Parathyroid adenoma (tissue), 2 donors: Measurements from ENCODE around the gene PDIA6.

Source experiments
- H2AFZ ChIP-seq: fragments of 300-600 bp; sonication (generic); one replicate; pipeline ENCODE4 v1.7.0; 2017; ENCODE audit warnings: antibody characterized with exemption, mild to moderate bottlenecking
- H3K27ac ChIP-seq: fragments of 300-600 bp; sonication (generic); one replicate; pipeline ENCODE4 v1.7.0; 2017
- H3K27me3 ChIP-seq: fragments of 300-600 bp; sonication (generic); one replicate; pipeline ENCODE4 v1.7.0; 2017; ENCODE audit warnings: low read length; ENCODE audit not compliant: control insufficient read depth, insufficient read depth
- H3K36me3 ChIP-seq: fragments of 300-600 bp; sonication (generic); one replicate; pipeline ENCODE4 v1.7.0; 2017; ENCODE audit warnings: low read length; ENCODE audit not compliant: control insufficient read depth, insufficient read depth
- H3K4me1 ChIP-seq: fragments of 300-600 bp; sonication (generic); one replicate; pipeline ENCODE4 v1.7.0; 2017; ENCODE audit warnings: control low read depth
- H3K4me2 ChIP-seq: fragments of 300-600 bp; sonication (generic); one replicate; pipeline ENCODE4 v1.7.0; 2017; ENCODE audit warnings: low read length
- H3K4me3 ChIP-seq: fragments of 300-600 bp; sonication (generic); one replicate; pipeline ENCODE4 v1.7.0; 2017; ENCODE audit warnings: low read depth, low read length
- H3K79me2 ChIP-seq: fragments of 300-600 bp; sonication (generic); one replicate; pipeline ENCODE4 v1.7.0; 2017; ENCODE audit warnings: control low read depth
- H3K9ac ChIP-seq: fragments of 300-600 bp; sonication (generic); one replicate; pipeline ENCODE4 v1.7.0; 2017; ENCODE audit warnings: mild to moderate bottlenecking
- H3K9me3 ChIP-seq: fragments of 300-600 bp; sonication (generic); one replicate; pipeline ENCODE4 v1.7.0; 2017; ENCODE audit warnings: low read length; ENCODE audit not compliant: control insufficient read depth
- TF ChIP-seq, protein P1 (sequence below): fragments of 300-600 bp; sonication (generic); IDR thresholded peaks from one replicate; pipeline ENCODE4 v1.7.0; 2017; ENCODE audit warnings: antibody characterized with exemption, mild to moderate bottlenecking
- donor health status: primary hyperparathyroidism.

The PDIA6 gene

DNA sequence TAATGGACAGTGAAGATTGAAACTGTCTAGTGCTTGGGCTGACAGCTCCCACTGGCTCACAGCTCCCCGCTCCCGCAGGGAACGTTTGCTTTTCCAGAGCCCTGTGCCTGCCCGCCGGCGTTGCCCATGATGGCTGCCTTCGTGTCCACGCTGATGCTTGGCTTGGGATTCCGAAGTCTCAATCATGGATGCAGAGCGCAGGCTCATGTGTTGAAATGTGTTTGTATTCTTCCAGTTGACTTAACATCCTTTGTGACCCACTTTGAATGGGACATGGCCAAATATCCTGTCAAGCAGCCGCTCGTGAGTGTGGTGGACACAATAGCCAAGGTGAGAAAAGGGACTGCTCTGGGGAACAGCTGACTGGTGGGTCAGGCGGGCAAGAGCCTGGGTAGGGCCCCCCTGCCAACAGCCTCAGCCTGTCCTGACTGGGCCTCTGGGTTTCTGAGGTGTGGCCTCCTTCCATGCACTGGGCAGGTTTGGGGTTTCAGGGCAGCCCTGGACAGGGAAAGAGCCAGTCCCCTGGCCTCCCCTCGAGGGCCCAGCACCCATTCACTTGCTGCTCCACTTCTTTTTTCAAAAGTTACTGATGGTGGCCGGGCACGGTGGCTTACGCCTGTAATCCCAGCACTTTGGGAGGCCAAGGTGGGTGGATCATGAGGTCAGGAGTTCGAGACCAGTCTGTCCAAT lies 48.3 kb downstream of the PDIA6 start:
- no peaks in the 10 kb centered on the region for H3K79me2 ChIP-seq
- TF ChIP-seq, protein P1, sequence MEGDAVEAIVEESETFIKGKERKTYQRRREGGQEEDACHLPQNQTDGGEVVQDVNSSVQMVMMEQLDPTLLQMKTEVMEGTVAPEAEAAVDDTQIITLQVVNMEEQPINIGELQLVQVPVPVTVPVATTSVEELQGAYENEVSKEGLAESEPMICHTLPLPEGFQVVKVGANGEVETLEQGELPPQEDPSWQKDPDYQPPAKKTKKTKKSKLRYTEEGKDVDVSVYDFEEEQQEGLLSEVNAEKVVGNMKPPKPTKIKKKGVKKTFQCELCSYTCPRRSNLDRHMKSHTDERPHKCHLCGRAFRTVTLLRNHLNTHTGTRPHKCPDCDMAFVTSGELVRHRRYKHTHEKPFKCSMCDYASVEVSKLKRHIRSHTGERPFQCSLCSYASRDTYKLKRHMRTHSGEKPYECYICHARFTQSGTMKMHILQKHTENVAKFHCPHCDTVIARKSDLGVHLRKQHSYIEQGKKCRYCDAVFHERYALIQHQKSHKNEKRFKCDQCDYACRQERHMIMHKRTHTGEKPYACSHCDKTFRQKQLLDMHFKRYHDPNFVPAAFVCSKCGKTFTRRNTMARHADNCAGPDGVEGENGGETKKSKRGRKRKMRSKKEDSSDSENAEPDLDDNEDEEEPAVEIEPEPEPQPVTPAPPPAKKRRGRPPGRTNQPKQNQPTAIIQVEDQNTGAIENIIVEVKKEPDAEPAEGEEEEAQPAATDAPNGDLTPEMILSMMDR = no peak
- no peak overlapping the region for H3K4me3 ChIP-seq
- H3K36me3 ChIP-seq = no peaks in the 10 kb centered on the region
- no peak overlapping the region for H3K9ac ChIP-seq
- H3K27ac ChIP-seq = no peak overlapping the region
- H3K27me3 ChIP-seq = no peaks in the 10 kb centered on the region
- H3K4me2 ChIP-seq = no peak overlapping the region
- H3K4me1 ChIP-seq = no peaks in the 10 kb centered on the region
- no peaks in the 10 kb centered on the region for H3K9me3 ChIP-seq
- H2AFZ ChIP-seq = no peak overlapping the region

DNA sequence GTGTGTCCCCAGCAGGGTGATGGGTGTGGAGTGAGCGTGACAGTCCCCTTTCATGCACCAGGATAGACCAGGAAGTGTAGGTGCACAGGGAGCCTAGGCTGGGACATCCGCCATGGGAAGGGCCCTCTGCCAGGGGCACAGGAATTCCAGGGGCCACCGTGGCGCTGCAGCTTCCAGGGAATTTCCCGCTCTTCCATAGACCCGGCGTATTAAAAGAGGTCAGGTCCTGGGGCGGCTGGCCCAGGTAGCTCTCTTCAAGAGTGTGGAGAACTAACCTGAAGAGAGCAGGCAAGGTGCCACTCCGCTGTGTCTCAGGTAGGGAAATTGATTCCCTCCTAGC lies 49.2 kb downstream of the PDIA6 start:
- Histone ChIP-seq H3K36me3 (no peaks in the 10 kb centered on the region), H3K4me3 (no peak overlapping the region), H3K9ac (no peak overlapping the region), H3K27me3 (no peaks in the 10 kb centered on the region), H2AFZ (no peak overlapping the region), H3K9me3 (no peaks in the 10 kb centered on the region), H3K4me2 (no peak overlapping the region), H3K27ac (no peak overlapping the region), H3K79me2 (no peaks in the 10 kb centered on the region), H3K4me1 (no peaks in the 10 kb centered on the region)
- TF ChIP-seq, protein P1 = no peak

DNA sequence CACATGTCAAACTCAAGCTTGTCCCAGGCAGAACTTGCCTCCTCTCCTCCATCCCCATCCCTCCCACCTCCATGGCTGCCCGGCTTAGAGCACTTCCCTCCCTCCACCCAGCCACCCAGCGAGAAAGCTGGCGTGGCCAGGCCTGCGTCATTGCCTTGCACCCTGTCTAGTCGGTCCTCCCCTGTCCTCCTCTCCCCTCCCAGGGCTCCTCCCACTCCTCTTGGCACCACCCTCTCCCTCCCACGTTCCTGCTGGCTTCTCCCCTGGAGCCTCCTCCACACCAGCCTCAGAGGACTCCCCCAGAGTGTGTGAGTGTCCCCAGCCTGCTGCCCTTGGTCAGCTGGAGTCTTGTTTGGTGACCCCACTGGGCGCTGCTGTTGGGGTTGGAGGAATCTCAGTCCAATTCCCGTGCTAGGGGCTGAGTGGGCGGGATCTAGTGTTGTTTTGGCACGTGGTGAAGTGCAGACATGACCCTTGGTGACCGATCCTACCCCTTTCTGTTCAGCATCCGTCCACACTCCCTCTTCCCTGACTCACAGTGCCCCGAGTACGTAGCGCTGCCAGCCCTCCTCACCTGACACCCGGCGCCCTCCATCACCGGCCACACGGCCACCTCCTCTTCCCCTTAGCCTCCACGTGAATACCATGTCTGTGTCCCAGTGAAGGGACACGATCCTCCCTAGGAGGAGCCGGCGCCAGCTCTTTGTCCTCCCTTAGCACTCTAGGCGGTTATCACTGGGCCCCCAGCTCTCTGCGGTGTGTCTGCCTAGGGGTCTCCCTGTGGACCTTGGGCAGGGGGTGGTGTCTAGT lies 49.7 kb downstream of the PDIA6 start:
- H3K9ac ChIP-seq = no peak overlapping the region
- no peaks in the 10 kb centered on the region for H3K4me1 ChIP-seq
- no peaks in the 10 kb centered on the region for H3K27me3 ChIP-seq
- no peak overlapping the region for H3K4me2 ChIP-seq
- no peaks in the 10 kb centered on the region for H3K9me3 ChIP-seq
- no peak overlapping the region for H3K4me3 ChIP-seq
- H2AFZ ChIP-seq = no peak overlapping the region
- no peak overlapping the region for H3K27ac ChIP-seq
- no peaks in the 10 kb centered on the region for H3K79me2 ChIP-seq
- TF ChIP-seq, protein P1 = no peak
- H3K36me3 ChIP-seq = no peaks in the 10 kb centered on the region

DNA sequence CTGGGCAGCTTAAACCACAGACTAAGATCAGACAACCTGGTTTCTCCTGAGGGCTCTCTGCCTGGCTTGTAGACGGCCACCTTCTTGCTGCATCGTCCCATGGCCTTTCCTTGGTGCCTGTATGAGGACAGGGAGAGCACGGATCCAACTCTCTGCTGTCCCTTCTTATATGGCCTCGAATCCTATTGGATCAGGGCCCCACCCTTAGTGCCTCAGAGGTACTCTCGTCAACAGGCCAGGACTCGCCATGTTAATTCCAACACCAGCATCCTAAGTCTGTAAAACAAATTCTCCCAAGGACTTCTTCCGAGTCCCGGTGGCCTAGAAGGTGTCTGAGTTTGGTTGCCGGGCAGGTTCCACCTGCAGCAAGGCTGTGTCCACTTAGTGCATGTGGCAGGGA lies 51.0 kb downstream of the PDIA6 start:
- Histone ChIP-seq H2AFZ (no peak overlapping the region), H3K36me3 (no peaks in the 10 kb centered on the region), H3K4me1 (peaks cover 6% of the 10 kb centered on the region), H3K4me2 (no peak overlapping the region), H3K27ac (no peak overlapping the region), H3K9me3 (no peaks in the 10 kb centered on the region), H3K79me2 (no peaks in the 10 kb centered on the region), H3K27me3 (no peaks in the 10 kb centered on the region), H3K9ac (no peak overlapping the region), H3K4me3 (no peak overlapping the region)
- TF ChIP-seq, protein P1 = no peak
